Endothelial cell of umbilical vein (primary cell): ENCODE measurements around the gene IRF2. TPM values are rescaled to one million over a fixed set of nuclear protein-coding genes. Genes with fewer than 3 reads are reported as not detected.

Experiments used
- BruUV-seq: library from RNA; stranded (reverse); fragments of 400-500 nt; replicated peaks from 2 replicates; lab custom pipeline; 2021; lab: Mats Ljungman, UMichigan
- CTCF ChIA-PET: fragments of 300-600, 350-600 bp; sonication (Branson Sonifier 250); formaldehyde crosslinking; loops from one replicate; lab custom pipeline; 2021; ENCODE audit warnings: antibody characterized with exemption, inconsistent platforms; lab: Charles Lee
- POLR2A ChIA-PET: fragments of 300-600, 350-600 bp; sonication (Branson Sonifier 250); formaldehyde crosslinking; loops from one replicate; lab custom pipeline; 2021; ENCODE audit warnings: antibody characterized with exemption, inconsistent platforms; lab: Charles Lee
- DNase-seq: peaks from one replicate; pipeline ENCODE4 v3.0.0-alpha.2; 2011; ENCODE audit warnings: low read depth, low spot score
- FAIRE-seq: peaks from 2 replicates; lab custom pipeline; 2011; peaks lifted over from hg19 to GRCh38; lab: Jason Lieb, UNC
- H2AFZ ChIP-seq: 2 replicates; pipeline ENCODE4 v1.6.0; 2012; ENCODE audit warnings: low read depth, low read length, control low read depth, inconsistent platforms
- H3K27ac ChIP-seq: 2 replicates; pipeline ENCODE4 v1.5.1; 2011; ENCODE audit warnings: low read depth, mild to moderate bottlenecking, control low read depth, low read length, moderate library complexity; ENCODE audit not compliant: insufficient read depth
- H3K27me3 ChIP-seq, 2 experiments: 2 replicates each; pipeline versions ENCODE4 v1.6.0 to v1.6.1; 2011; ENCODE audit warnings: low read length in 2 of 2, mixed read lengths in 1 of 2; ENCODE audit not compliant: control insufficient read depth in 2 of 2, insufficient read depth in 2 of 2
- H3K36me3 ChIP-seq, 2 experiments: 2 replicates in 1 of 2; 3 replicates in 1 of 2; pipeline ENCODE4 v1.5.1; 2011; ENCODE audit warnings: low read length in 2 of 2, mild to moderate bottlenecking in 1 of 2, moderate library complexity in 1 of 2; ENCODE audit not compliant: control insufficient read depth in 2 of 2, insufficient read depth in 2 of 2; ENCODE audit errors: extremely low read depth in 1 of 2
- H3K4me1 ChIP-seq: 3 replicates; pipeline ENCODE4 v1.5.1; 2011; ENCODE audit warnings: mild to moderate bottlenecking, low read length; ENCODE audit not compliant: control insufficient read depth, insufficient read depth; ENCODE audit errors: extremely low read depth
- H3K4me2 ChIP-seq: 2 replicates; pipeline ENCODE4 v1.6.1; 2011; ENCODE audit warnings: low read length, control low read depth, mixed read lengths; ENCODE audit not compliant: insufficient read depth
- H3K4me3 ChIP-seq, 3 experiments: fragments of 200-600 bp in 1 of 3; sonication (generic), shearing (Covaris generic) in 1 of 3; replicated peaks in 1 of 3; 2 replicates each; pipeline ENCODE4 v1.5.1; 2011 to 2016; ENCODE audit warnings: control low read depth in 3 of 3, low read length in 3 of 3, mild to moderate bottlenecking in 2 of 3, inconsistent platforms in 1 of 3, low read depth in 1 of 3, moderate library complexity in 1 of 3; ENCODE audit not compliant: insufficient read depth in 1 of 3
- H3K79me2 ChIP-seq: 2 replicates; pipeline ENCODE4 v1.6.0; 2012; ENCODE audit warnings: low read length, inconsistent platforms; ENCODE audit not compliant: control insufficient read depth, insufficient read depth
- H3K9ac ChIP-seq: replicated peaks from 2 replicates; pipeline ENCODE3; 2011; ENCODE audit warnings: low read length, control low read depth; ENCODE audit not compliant: insufficient read depth; ENCODE audit errors: extremely low read depth
- H3K9me1 ChIP-seq: replicated peaks from 3 replicates; pipeline ENCODE4 v1.6.0; 2011; ENCODE audit warnings: mild to moderate bottlenecking, low read length; ENCODE audit not compliant: control insufficient read depth, insufficient read depth; ENCODE audit errors: extremely low read depth
- H3K9me3 ChIP-seq: replicated peaks from 2 replicates; pipeline ENCODE4 v1.5.1; 2012; ENCODE audit warnings: low read length, inconsistent platforms; ENCODE audit not compliant: control insufficient read depth, insufficient read depth
- H4K20me1 ChIP-seq: replicated peaks from 2 replicates; pipeline ENCODE3; 2011; ENCODE audit warnings: mild to moderate bottlenecking, low read length; ENCODE audit not compliant: control insufficient read depth, insufficient read depth; ENCODE audit errors: extremely low read depth
- EZH2 ChIP-seq: IDR thresholded peaks from 2 replicates; pipeline ENCODE4 v1.6.1; 2012; ENCODE audit warnings: borderline replicate concordance, low read depth, mild to moderate bottlenecking, moderate library complexity, low read length, inconsistent platforms; ENCODE audit not compliant: severe bottlenecking
- FOS ChIP-seq: IDR thresholded peaks from 2 replicates; pipeline ENCODE4 v1.6.1; 2011; ENCODE audit warnings: mild to moderate bottlenecking, low read length, moderate library complexity, borderline replicate concordance; ENCODE audit not compliant: insufficient read depth
- GATA2 ChIP-seq: IDR thresholded peaks from 2 replicates; pipeline ENCODE4 v1.7.0; 2011; ENCODE audit warnings: low read depth, mild to moderate bottlenecking, moderate library complexity, mixed read lengths, low read length; ENCODE audit not compliant: insufficient read length, insufficient read depth
- JUN ChIP-seq: IDR thresholded peaks from 2 replicates; pipeline ENCODE4 v1.6.1; 2011; ENCODE audit warnings: borderline replicate concordance, low read depth; ENCODE audit not compliant: insufficient read length, insufficient read depth
- MYC ChIP-seq: IDR thresholded peaks from one replicate; pipeline ENCODE4 v1.6.1; 2011; ENCODE audit warnings: mild to moderate bottlenecking, low read depth, low read length
- POLR2A ChIP-seq: IDR thresholded peaks from 2 replicates; pipeline ENCODE4 v1.6.1; 2012; ENCODE audit warnings: low read depth, mild to moderate bottlenecking, control low read depth, low read length
- POLR2AphosphoS5 ChIP-seq: IDR thresholded peaks from 2 replicates; pipeline ENCODE4 v1.6.1; 2012; ENCODE audit warnings: low read depth, mild to moderate bottlenecking, control low read depth, low read length, moderate library complexity; ENCODE audit not compliant: insufficient read depth
- dilution Hi-C: fragments of 300-500 bp; cut with MboI; formaldehyde crosslinking; loops from one replicate; pipeline ENCODE4 v1.15.0; 2019; ENCODE audit warnings: low sequenced_read_pairs; ENCODE audit not compliant: extremely low pct_ligation_motif_present
- intact Hi-C: fragments of 100-400 bp; cut with micrococcal nuclease; formaldehyde crosslinking; loops from one replicate; pipeline ENCODE4 v1.10.0; 2022
- polyA plus RNA-seq, 4 experiments: library from polyadenylated mRNA; depleted of rRNA in 3 of 4; stranded (reverse) in 3 of 4; unstranded in 1 of 4; fragments of >200 nt; gene quantifications; 2 replicates each; pipeline versions ENCODE4 v1.2.1 to v1.2.3, GENCODE V29; 2011 to 2012; ENCODE audit warnings: missing spikeins in 1 of 4
- total RNA-seq: library from RNA; stranded (reverse); gene quantifications from 2 replicates; pipeline ENCODE4 v1.2.3, GENCODE V29; 2021
- TF ChIP-seq, protein P1 (sequence below), 2 donors: IDR thresholded peaks; 1 replicate in 1 of 2; 2 replicates in 1 of 2; pipeline ENCODE4 v1.5.1; 2011; ENCODE audit warnings: low read length in 2 of 2, mild to moderate bottlenecking in 2 of 2, moderate library complexity in 2 of 2, control low read depth in 1 of 2, inconsistent platforms in 1 of 2, low read depth in 1 of 2; ENCODE audit not compliant: insufficient read depth in 1 of 2; ENCODE audit errors: extremely low read depth in 1 of 2
- TF ChIP-seq, protein P2 (sequence below): IDR thresholded peaks from 2 replicates; pipeline ENCODE4 v1.6.1; 2011; ENCODE audit not compliant: insufficient read depth, insufficient read length

The IRF2 gene
- total and polyA plus RNA-seq, 2 donors (not counting 3 experiments of a cell fraction or from before 2014, with no cell fraction given): 26.9 to 27.6 TPM

- POLR2A ChIA-PET: no interaction called here
- Histone ChIP-seq H3K9me1 (no peaks in the 10 kb centered on the region), H3K27ac (no peak overlapping the region), H3K9me3 (no peaks in the 10 kb centered on the region), H3K4me2 (no peak overlapping the region), H2AFZ (no peak overlapping the region), H3K36me3 (peaks cover 7% of the 10 kb centered on the region in 2 experiments), H3K4me1 (peaks cover 11% of the 10 kb centered on the region), H3K27me3 (no peaks in the 10 kb centered on the region), H3K79me2 (peaks cover 4% of the 10 kb centered on the region), H3K4me3 (no peak overlapping the region), H3K9ac (no peak overlapping the region), H4K20me1 (no peaks in the 10 kb centered on the region)
- dilution Hi-C loops: no loop called here
- DNase-seq: no peak
- no TSS peak for BruUV-seq
- intact Hi-C loops: no loop called here
- TF ChIP-seq MYC (no peak), JUN (no peak), POLR2AphosphoS5 (no peak), GATA2 (no peak), EZH2 (no peak), POLR2A (no peak), FOS (no peak)
- TF ChIP-seq, protein P1, sequence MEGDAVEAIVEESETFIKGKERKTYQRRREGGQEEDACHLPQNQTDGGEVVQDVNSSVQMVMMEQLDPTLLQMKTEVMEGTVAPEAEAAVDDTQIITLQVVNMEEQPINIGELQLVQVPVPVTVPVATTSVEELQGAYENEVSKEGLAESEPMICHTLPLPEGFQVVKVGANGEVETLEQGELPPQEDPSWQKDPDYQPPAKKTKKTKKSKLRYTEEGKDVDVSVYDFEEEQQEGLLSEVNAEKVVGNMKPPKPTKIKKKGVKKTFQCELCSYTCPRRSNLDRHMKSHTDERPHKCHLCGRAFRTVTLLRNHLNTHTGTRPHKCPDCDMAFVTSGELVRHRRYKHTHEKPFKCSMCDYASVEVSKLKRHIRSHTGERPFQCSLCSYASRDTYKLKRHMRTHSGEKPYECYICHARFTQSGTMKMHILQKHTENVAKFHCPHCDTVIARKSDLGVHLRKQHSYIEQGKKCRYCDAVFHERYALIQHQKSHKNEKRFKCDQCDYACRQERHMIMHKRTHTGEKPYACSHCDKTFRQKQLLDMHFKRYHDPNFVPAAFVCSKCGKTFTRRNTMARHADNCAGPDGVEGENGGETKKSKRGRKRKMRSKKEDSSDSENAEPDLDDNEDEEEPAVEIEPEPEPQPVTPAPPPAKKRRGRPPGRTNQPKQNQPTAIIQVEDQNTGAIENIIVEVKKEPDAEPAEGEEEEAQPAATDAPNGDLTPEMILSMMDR (IDR thresholded peaks at IDR 0.05; ENCODE audit: extremely low read depth in 1 of 2, insufficient read depth in 1 of 2, low read depth in 1 of 2, low read length in 2 of 2): no peak
- TF ChIP-seq, protein P2, sequence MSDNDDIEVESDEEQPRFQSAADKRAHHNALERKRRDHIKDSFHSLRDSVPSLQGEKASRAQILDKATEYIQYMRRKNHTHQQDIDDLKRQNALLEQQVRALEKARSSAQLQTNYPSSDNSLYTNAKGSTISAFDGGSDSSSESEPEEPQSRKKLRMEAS: no peak
- CTCF ChIA-PET: interaction anchor here (1.1 kb wide), 1 partner anchor 156 kb away, joined by 3 read pairs; no protein-coding TSS in a partner anchor
- no peak for FAIRE-seq
Observed at GRCh38 chr4:184419976-184420375, 54.4 kb downstream of the IRF2 start.
